ENCODE measurements around the gene PAGE4. TPM values are rescaled to one million over a fixed set of nuclear protein-coding genes. Genes with fewer than 3 reads are reported as not detected.

Gene PAGE4
- total RNA-seq, 2 experiments from 2014 or later = not detected

Other genes starting within 250 kb of the PAGE4 start
- not detected for gene GAGE12H, start 249.4 kb upstream of the PAGE4 start, total RNA-seq
- gene GAGE2A, start 239.8 kb upstream of the PAGE4 start, total RNA-seq = not detected
- gene GAGE1, start 230.3 kb upstream of the PAGE4 start, total RNA-seq = not detected
- gene PAGE1, start 133.3 kb upstream of the PAGE4 start, total RNA-seq = not detected
- 1 to 10 TPM; 1.7 to 1.8 TPM for gene USP27X, start 50.2 kb downstream of the PAGE4 start, total RNA-seq
- 1 to 10 TPM; 2.2 to 2.6 TPM for gene CLCN5, start 93.3 kb downstream of the PAGE4 start, total RNA-seq

Measured in activated naive CD8-positive, alpha-beta T cell treated with anti-CD3 and anti-CD28 coated beads for 36 hours (primary cell).